Progenitor cell of endocrine pancreas (in vitro differentiated cells): Measurements from ENCODE around the gene LRRC75A. TPM values are rescaled to one million over a fixed set of nuclear protein-coding genes. Genes with fewer than 3 reads are reported as not detected.

Source experiments
- DNase-seq: peaks from one replicate; pipeline ENCODE4 v3.0.0; 2021; ENCODE audit warnings: low spot score; ENCODE audit not compliant: unreplicated experiment
- H3K27ac Mint-ChIP-seq: 2 replicates; pipeline ENCODE4 v1.8.0; 2021; ENCODE audit warnings: mild to moderate bottlenecking, moderate library complexity, mixed read lengths
- H3K27me3 Mint-ChIP-seq: 2 replicates; pipeline ENCODE4 v1.8.0; 2021; ENCODE audit warnings: mixed read lengths
- H3K36me3 Mint-ChIP-seq: 2 replicates; pipeline ENCODE4 v1.8.0; 2022; ENCODE audit warnings: mixed read lengths; ENCODE audit not compliant: insufficient read depth
- H3K4me1 Mint-ChIP-seq: 2 replicates; pipeline ENCODE4 v1.8.0; 2021; ENCODE audit warnings: low read depth, mixed read lengths
- H3K4me3 Mint-ChIP-seq: 2 replicates; pipeline ENCODE4 v1.8.0; 2021; ENCODE audit warnings: low read depth, mild to moderate bottlenecking, moderate library complexity, mixed read lengths
- H3K9me3 Mint-ChIP-seq: 2 replicates; pipeline ENCODE4 v1.8.0; 2021; ENCODE audit warnings: low read depth, mixed read lengths
- CTCF ChIP-seq: fragments of 200-600 bp; sonication (generic); IDR thresholded peaks from one replicate; pipeline ENCODE4 v1.5.0; 2021; ENCODE audit warnings: antibody characterized with exemption, mild to moderate bottlenecking; ENCODE audit not compliant: unreplicated experiment
- total RNA-seq: library from RNA; stranded (reverse); gene quantifications from 2 replicates; pipeline ENCODE4 v1.2.1, GENCODE V29; 2021

The LRRC75A gene
- total RNA-seq, 1 donor from 2014 or later = 9.7 TPM

GRCh38 chr17:16477666-16478065 lies 14.3 kb downstream of the LRRC75A start:
- Mint-ChIP-seq H3K36me3 (no peaks in the 10 kb centered on the region), H3K27ac (no peak overlapping the region), H3K4me3 (no peak overlapping the region), H3K4me1 (peaks cover 15% of the 10 kb centered on the region), H3K9me3 (no peaks in the 10 kb centered on the region), H3K27me3 (no peaks in the 10 kb centered on the region)
- no peak for DNase-seq
- no peak for TF ChIP-seq CTCF

- H3K9me3 Mint-ChIP-seq = no peaks in the 10 kb centered on the region
- no peak overlapping the region for H3K4me3 Mint-ChIP-seq
- TF ChIP-seq CTCF = no peak
- peaks cover 15% of the 10 kb centered on the region for H3K4me1 Mint-ChIP-seq
- no peaks in the 10 kb centered on the region for H3K36me3 Mint-ChIP-seq
- H3K27me3 Mint-ChIP-seq = no peaks in the 10 kb centered on the region
- H3K27ac Mint-ChIP-seq = no peak overlapping the region
- no peak for DNase-seq
These were observed 14.7 kb downstream of the LRRC75A start for GRCh38 chr17:16477255-16477654.

GRCh38 chr17:16475179-16475704 lies 16.8 kb downstream of the LRRC75A start:
- Mint-ChIP-seq H3K9me3 (no peaks in the 10 kb centered on the region), H3K27me3 (no peaks in the 10 kb centered on the region)

GRCh38 chr17:16474012-16474725 lies 17.8 kb downstream of the LRRC75A start:
- no peaks in the 10 kb centered on the region for H3K27me3 Mint-ChIP-seq
- no peak for TF ChIP-seq CTCF

More at GRCh38 chr17:16475179-16475704, 16.8 kb downstream of the LRRC75A start:
- H3K36me3 Mint-ChIP-seq = no peaks in the 10 kb centered on the region
- no peak overlapping the region for H3K27ac Mint-ChIP-seq
- no peak for TF ChIP-seq CTCF
- DNase-seq = no peak
- peaks cover 15% of the 10 kb centered on the region for H3K4me1 Mint-ChIP-seq
- no peak overlapping the region for H3K4me3 Mint-ChIP-seq

GRCh38 chr17:16473044-16474011 lies 18.7 kb downstream of the LRRC75A start:
- no peak for DNase-seq
- Mint-ChIP-seq H3K9me3 (no peaks in the 10 kb centered on the region), H3K4me1 (peaks cover 14% of the 10 kb centered on the region), H3K27ac (no peak overlapping the region), H3K4me3 (no peak overlapping the region), H3K27me3 (no peaks in the 10 kb centered on the region), H3K36me3 (no peaks in the 10 kb centered on the region)
- TF ChIP-seq CTCF = no peak

More at GRCh38 chr17:16474012-16474725, 17.8 kb downstream of the LRRC75A start:
- no peaks in the 10 kb centered on the region for H3K36me3 Mint-ChIP-seq
- no peaks in the 10 kb centered on the region for H3K9me3 Mint-ChIP-seq
- no peak overlapping the region for H3K27ac Mint-ChIP-seq
- H3K4me3 Mint-ChIP-seq = no peak overlapping the region
- no peak for DNase-seq
- peaks cover 15% of the 10 kb centered on the region for H3K4me1 Mint-ChIP-seq
